ENCODE measurements around the gene RNF125.

DNA sequence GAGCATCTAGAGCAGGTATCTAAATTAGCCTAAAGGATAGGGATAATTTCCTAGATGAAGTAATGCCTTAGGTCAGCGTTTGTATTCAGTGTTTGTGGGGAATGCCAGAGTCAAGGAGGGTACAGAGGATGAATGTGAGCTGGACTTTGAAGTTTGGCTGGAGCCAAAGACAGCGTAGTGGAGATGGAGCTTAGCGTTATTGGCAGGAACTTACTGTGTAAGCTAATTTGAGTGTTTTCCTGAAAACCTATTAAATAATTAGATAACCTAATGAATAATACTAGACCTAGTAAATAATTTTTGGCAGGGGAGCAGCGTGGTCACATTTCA, 77.2 kb downstream of the RNF125 start:
- TF ChIP-seq C11orf30 (IDR thresholded peaks at IDR 0.05; ENCODE audit: low read depth) (no peak), PHF21A (IDR thresholded peaks at IDR 0.05; ENCODE audit: borderline replicate concordance, low read depth) (no peak), SPI1 (IDR thresholded peaks at IDR 0.05; ENCODE audit: borderline replicate concordance, low read depth, low read length) (no peak), SRF (CRISPR knock-in tag; IDR thresholded peaks at IDR 0.05) (no peak), KAT7 (CRISPR knock-in tag; IDR thresholded peaks at IDR 0.05; ENCODE audit: borderline replicate concordance) (no peak), CBX5 (IDR thresholded peaks at IDR 0.05; ENCODE audit: borderline replicate concordance, low read depth) (no peak), EZH2 (IDR thresholded peaks at IDR 0.05; ENCODE audit: borderline replicate concordance, low read depth, low read length) (no peak), ZNF143 (CRISPR knock-in tag; IDR thresholded peaks at IDR 0.05) (no peak)
- TF ChIP-seq, protein P1, sequence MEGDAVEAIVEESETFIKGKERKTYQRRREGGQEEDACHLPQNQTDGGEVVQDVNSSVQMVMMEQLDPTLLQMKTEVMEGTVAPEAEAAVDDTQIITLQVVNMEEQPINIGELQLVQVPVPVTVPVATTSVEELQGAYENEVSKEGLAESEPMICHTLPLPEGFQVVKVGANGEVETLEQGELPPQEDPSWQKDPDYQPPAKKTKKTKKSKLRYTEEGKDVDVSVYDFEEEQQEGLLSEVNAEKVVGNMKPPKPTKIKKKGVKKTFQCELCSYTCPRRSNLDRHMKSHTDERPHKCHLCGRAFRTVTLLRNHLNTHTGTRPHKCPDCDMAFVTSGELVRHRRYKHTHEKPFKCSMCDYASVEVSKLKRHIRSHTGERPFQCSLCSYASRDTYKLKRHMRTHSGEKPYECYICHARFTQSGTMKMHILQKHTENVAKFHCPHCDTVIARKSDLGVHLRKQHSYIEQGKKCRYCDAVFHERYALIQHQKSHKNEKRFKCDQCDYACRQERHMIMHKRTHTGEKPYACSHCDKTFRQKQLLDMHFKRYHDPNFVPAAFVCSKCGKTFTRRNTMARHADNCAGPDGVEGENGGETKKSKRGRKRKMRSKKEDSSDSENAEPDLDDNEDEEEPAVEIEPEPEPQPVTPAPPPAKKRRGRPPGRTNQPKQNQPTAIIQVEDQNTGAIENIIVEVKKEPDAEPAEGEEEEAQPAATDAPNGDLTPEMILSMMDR (IDR thresholded peaks at IDR 0.05 in 2 of 3, conservative IDR thresholded peaks at IDR 0.05 in 1 of 3; ENCODE audit: insufficient read depth in 2 of 3, low read depth in 1 of 3, low read length in 3 of 3), result no peak
- TF ChIP-seq, protein P2, sequence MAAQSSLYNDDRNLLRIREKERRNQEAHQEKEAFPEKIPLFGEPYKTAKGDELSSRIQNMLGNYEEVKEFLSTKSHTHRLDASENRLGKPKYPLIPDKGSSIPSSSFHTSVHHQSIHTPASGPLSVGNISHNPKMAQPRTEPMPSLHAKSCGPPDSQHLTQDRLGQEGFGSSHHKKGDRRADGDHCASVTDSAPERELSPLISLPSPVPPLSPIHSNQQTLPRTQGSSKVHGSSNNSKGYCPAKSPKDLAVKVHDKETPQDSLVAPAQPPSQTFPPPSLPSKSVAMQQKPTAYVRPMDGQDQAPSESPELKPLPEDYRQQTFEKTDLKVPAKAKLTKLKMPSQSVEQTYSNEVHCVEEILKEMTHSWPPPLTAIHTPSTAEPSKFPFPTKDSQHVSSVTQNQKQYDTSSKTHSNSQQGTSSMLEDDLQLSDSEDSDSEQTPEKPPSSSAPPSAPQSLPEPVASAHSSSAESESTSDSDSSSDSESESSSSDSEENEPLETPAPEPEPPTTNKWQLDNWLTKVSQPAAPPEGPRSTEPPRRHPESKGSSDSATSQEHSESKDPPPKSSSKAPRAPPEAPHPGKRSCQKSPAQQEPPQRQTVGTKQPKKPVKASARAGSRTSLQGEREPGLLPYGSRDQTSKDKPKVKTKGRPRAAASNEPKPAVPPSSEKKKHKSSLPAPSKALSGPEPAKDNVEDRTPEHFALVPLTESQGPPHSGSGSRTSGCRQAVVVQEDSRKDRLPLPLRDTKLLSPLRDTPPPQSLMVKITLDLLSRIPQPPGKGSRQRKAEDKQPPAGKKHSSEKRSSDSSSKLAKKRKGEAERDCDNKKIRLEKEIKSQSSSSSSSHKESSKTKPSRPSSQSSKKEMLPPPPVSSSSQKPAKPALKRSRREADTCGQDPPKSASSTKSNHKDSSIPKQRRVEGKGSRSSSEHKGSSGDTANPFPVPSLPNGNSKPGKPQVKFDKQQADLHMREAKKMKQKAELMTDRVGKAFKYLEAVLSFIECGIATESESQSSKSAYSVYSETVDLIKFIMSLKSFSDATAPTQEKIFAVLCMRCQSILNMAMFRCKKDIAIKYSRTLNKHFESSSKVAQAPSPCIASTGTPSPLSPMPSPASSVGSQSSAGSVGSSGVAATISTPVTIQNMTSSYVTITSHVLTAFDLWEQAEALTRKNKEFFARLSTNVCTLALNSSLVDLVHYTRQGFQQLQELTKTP (IDR thresholded peaks at IDR 0.05; ENCODE audit: low read depth in 1 of 2, partially characterized antibody in 2 of 2), result no peak
- TF ChIP-seq, protein P3, sequence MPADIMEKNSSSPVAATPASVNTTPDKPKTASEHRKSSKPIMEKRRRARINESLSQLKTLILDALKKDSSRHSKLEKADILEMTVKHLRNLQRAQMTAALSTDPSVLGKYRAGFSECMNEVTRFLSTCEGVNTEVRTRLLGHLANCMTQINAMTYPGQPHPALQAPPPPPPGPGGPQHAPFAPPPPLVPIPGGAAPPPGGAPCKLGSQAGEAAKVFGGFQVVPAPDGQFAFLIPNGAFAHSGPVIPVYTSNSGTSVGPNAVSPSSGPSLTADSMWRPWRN (IDR thresholded peaks at IDR 0.05; ENCODE audit: low read depth), result no peak
- TF ChIP-seq, protein P4, sequence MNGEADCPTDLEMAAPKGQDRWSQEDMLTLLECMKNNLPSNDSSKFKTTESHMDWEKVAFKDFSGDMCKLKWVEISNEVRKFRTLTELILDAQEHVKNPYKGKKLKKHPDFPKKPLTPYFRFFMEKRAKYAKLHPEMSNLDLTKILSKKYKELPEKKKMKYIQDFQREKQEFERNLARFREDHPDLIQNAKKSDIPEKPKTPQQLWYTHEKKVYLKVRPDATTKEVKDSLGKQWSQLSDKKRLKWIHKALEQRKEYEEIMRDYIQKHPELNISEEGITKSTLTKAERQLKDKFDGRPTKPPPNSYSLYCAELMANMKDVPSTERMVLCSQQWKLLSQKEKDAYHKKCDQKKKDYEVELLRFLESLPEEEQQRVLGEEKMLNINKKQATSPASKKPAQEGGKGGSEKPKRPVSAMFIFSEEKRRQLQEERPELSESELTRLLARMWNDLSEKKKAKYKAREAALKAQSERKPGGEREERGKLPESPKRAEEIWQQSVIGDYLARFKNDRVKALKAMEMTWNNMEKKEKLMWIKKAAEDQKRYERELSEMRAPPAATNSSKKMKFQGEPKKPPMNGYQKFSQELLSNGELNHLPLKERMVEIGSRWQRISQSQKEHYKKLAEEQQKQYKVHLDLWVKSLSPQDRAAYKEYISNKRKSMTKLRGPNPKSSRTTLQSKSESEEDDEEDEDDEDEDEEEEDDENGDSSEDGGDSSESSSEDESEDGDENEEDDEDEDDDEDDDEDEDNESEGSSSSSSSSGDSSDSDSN (IDR thresholded peaks at IDR 0.05; ENCODE audit: borderline replicate concordance in 1 of 2, low read depth in 2 of 2, low read length in 2 of 2), result no peak
